ENCODE measurements around the gene UNKL. TPM values are rescaled to one million over a fixed set of nuclear protein-coding genes. Genes with fewer than 3 reads are reported as not detected.

UNKL gene
- total RNA-seq, 2 donors from 2014 or later, result 22.1 to 42.8 TPM

- Histone ChIP-seq H3K36me3 (peaks cover 55% of the 10 kb centered on the region), H3K4me1 (ENCODE audit: control insufficient read depth in 1 of 2, low read depth in 2 of 2) (no peaks in the 10 kb centered on the region), H3K27me3 (replicated peaks; ENCODE audit: insufficient read depth) (no peaks in the 10 kb centered on the region), H3K27ac (no peak overlapping the region), H3K4me3 (no peak overlapping the region), H3K9me3 (no peaks in the 10 kb centered on the region)
- ATAC-seq (ENCODE audit: insufficient number of reproducible peaks, low FRiP score, low read depth) (no peak), DNase-seq (ENCODE audit: low spot score) (no peak)
- no peak for TF ChIP-seq CTCF (IDR thresholded peaks at IDR 0.05)
Measured at GRCh38 chr16:1398351-1398750, 16.2 kb downstream of the UNKL start.

- H3K4me1 ChIP-seq (ENCODE audit: control insufficient read depth in 1 of 2, low read depth in 2 of 2), result no peaks in the 10 kb centered on the region
- no peak overlapping the region for H3K4me3 ChIP-seq
- H3K27me3 ChIP-seq (replicated peaks; ENCODE audit: insufficient read depth), result no peaks in the 10 kb centered on the region
- no peak overlapping the region for H3K27ac ChIP-seq
- no peak for ATAC-seq (ENCODE audit: insufficient number of reproducible peaks, low FRiP score, low read depth)
- H3K9me3 ChIP-seq, result no peaks in the 10 kb centered on the region
- no peak for DNase-seq (ENCODE audit: low spot score)
- H3K36me3 ChIP-seq, result peaks cover 61% of the 10 kb centered on the region
- TF ChIP-seq CTCF (IDR thresholded peaks at IDR 0.05), result no peak
Measured at GRCh38 chr16:1397779-1398178, 16.7 kb downstream of the UNKL start.

- Histone ChIP-seq H3K36me3 (peaks cover 48% of the 10 kb centered on the region), H3K9me3 (no peaks in the 10 kb centered on the region), H3K27ac (no peak overlapping the region), H3K27me3 (replicated peaks; ENCODE audit: insufficient read depth) (no peaks in the 10 kb centered on the region), H3K4me1 (ENCODE audit: control insufficient read depth in 1 of 2, low read depth in 2 of 2) (no peaks in the 10 kb centered on the region), H3K4me3 (no peak overlapping the region)
- ATAC-seq (ENCODE audit: insufficient number of reproducible peaks, low FRiP score, low read depth), result no peak
- no peak for TF ChIP-seq CTCF (IDR thresholded peaks at IDR 0.05)
- DNase-seq (ENCODE audit: low spot score), result no peak
Measured at GRCh38 chr16:1395444-1396031, 19.0 kb downstream of the UNKL start.

- no peak for ATAC-seq (ENCODE audit: insufficient number of reproducible peaks, low FRiP score, low read depth)
- TF ChIP-seq CTCF (IDR thresholded peaks at IDR 0.05), result no peak
- no peak for DNase-seq (ENCODE audit: low spot score)
Measured at GRCh38 chr16:1394367-1394951, 20.0 kb downstream of the UNKL start.

GRCh38 chr16:1393613-1394176 is 20.8 kb downstream of the UNKL start:
- ATAC-seq (ENCODE audit: insufficient number of reproducible peaks, low FRiP score, low read depth), result no peak
- Histone ChIP-seq H3K4me1 (ENCODE audit: control insufficient read depth in 1 of 2, low read depth in 2 of 2) (no peaks in the 10 kb centered on the region), H3K9me3 (no peaks in the 10 kb centered on the region), H3K4me3 (no peak overlapping the region), H3K36me3 (peaks cover 46% of the 10 kb centered on the region), H3K27ac (no peak overlapping the region), H3K27me3 (replicated peaks; ENCODE audit: insufficient read depth) (no peaks in the 10 kb centered on the region)
- DNase-seq (ENCODE audit: low spot score), result no peak
- TF ChIP-seq CTCF (IDR thresholded peaks at IDR 0.05), result no peak

More at GRCh38 chr16:1394367-1394951, 20.0 kb downstream of the UNKL start:
- Histone ChIP-seq H3K4me1 (ENCODE audit: control insufficient read depth in 1 of 2, low read depth in 2 of 2) (no peaks in the 10 kb centered on the region), H3K27me3 (replicated peaks; ENCODE audit: insufficient read depth) (no peaks in the 10 kb centered on the region), H3K27ac (no peak overlapping the region), H3K9me3 (no peaks in the 10 kb centered on the region), H3K4me3 (no peak overlapping the region), H3K36me3 (peaks cover 50% of the 10 kb centered on the region)

All from thoracic aorta (tissue), 2 donors.